GM23338 (cell line): ENCODE data around the gene C10orf71. TPM values are rescaled to one million over a fixed set of nuclear protein-coding genes. Genes with fewer than 3 reads are reported as not detected.

Experiments used
- ATAC-seq: fragments of 200-7000 bp; cut with Tn5 transposase; 3 replicates; pipeline ENCODE4 v1.9.1; 2020
- DNase-seq: peaks from one replicate; pipeline ENCODE4 v3.0.0-alpha.2; 2015; ENCODE audit warnings: low spot score
- H2AFZ ChIP-seq: fragments of 200-600 bp; sonication (generic); 2 replicates; pipeline ENCODE4 v1.8.0; 2016; ENCODE audit warnings: antibody characterized with exemption, mild to moderate bottlenecking, moderate library complexity
- H3F3A ChIP-seq: fragments of 200-600 bp; sonication (generic); replicated peaks from 2 replicates; pipeline ENCODE4 v1.8.0; 2017; ENCODE audit warnings: antibody characterized with exemption, mixed run types, low read depth
- H3K27ac ChIP-seq: fragments of 200-600 bp; sonication (generic); 2 replicates; pipeline ENCODE4 v1.6.1; 2016; ENCODE audit warnings: low read depth
- H3K27me3 ChIP-seq: fragments of 200-600 bp; sonication (generic); 2 replicates; pipeline ENCODE4 v1.8.0; 2016; ENCODE audit warnings: mild to moderate bottlenecking, mixed run types, moderate library complexity; ENCODE audit not compliant: insufficient read depth
- H3K36me3 ChIP-seq: fragments of 200-600 bp; sonication (generic); 2 replicates; pipeline ENCODE4 v1.8.0; 2016; ENCODE audit warnings: mild to moderate bottlenecking; ENCODE audit not compliant: insufficient read depth
- H3K4me1 ChIP-seq: fragments of 200-600 bp; sonication (generic); 2 replicates; pipeline ENCODE4 v1.8.0; 2016; ENCODE audit warnings: mild to moderate bottlenecking, moderate library complexity; ENCODE audit not compliant: insufficient read depth
- H3K4me2 ChIP-seq: fragments of 200-600 bp; sonication (generic); 2 replicates; pipeline ENCODE4 v1.7.1; 2017; ENCODE audit warnings: mixed run types
- H3K4me3 ChIP-seq: fragments of 200-600 bp; sonication (generic); 2 replicates; pipeline ENCODE4 v1.6.1; 2016; ENCODE audit warnings: mixed run types
- H3K79me2 ChIP-seq: fragments of 200-600 bp; sonication (generic); replicated peaks from 2 replicates; pipeline ENCODE4 v1.8.0; 2017; ENCODE audit warnings: mild to moderate bottlenecking; ENCODE audit not compliant: insufficient read depth
- H3K9me2 ChIP-seq: fragments of 200-600 bp; sonication (generic); 2 replicates; pipeline ENCODE4 v1.8.0; 2017; ENCODE audit not compliant: insufficient read depth
- H4K20me1 ChIP-seq: fragments of 200-600 bp; sonication (generic); replicated peaks from 2 replicates; pipeline ENCODE4 v1.8.0; 2017; ENCODE audit warnings: mild to moderate bottlenecking; ENCODE audit not compliant: insufficient read depth
- H3K27ac Mint-ChIP-seq: 2 replicates; pipeline ENCODE4 v1.8.0; 2020; ENCODE audit warnings: inconsistent platforms, mild to moderate bottlenecking, moderate library complexity, mixed read lengths
- H3K27me3 Mint-ChIP-seq: 3 replicates; pipeline ENCODE4 v1.8.0; 2022; ENCODE audit warnings: low read depth, mild to moderate bottlenecking, moderate library complexity, mixed read lengths, inconsistent platforms; ENCODE audit not compliant: insufficient read depth, poor library complexity
- H3K36me3 Mint-ChIP-seq: 3 replicates; pipeline ENCODE4 v1.8.0; 2021; ENCODE audit warnings: low read depth, mild to moderate bottlenecking, inconsistent platforms, moderate library complexity, mixed read lengths
- H3K4me1 Mint-ChIP-seq: 3 replicates; pipeline ENCODE4 v1.8.0; 2020; ENCODE audit warnings: mild to moderate bottlenecking, inconsistent platforms, mixed read lengths
- H3K4me3 Mint-ChIP-seq: 3 replicates; pipeline ENCODE4 v1.8.0; 2021; ENCODE audit warnings: moderate library complexity, mild to moderate bottlenecking, inconsistent platforms, mixed read lengths
- H3K9me3 Mint-ChIP-seq: 3 replicates; pipeline ENCODE4 v1.8.0; 2020; ENCODE audit warnings: moderate library complexity, mild to moderate bottlenecking, inconsistent platforms, mixed read lengths
- CREB1 ChIP-seq: fragments of 250-450 bp; sonication (Bioruptor Pico); IDR thresholded peaks from 2 replicates; pipeline ENCODE4 v1.5.0; 2020; ENCODE audit warnings: low read depth, mild to moderate bottlenecking, moderate library complexity
- NANOG ChIP-seq: IDR thresholded peaks from 2 replicates; pipeline ENCODE4 v1.6.1; 2016; ENCODE audit warnings: antibody characterized with exemption, borderline replicate concordance
- POLR2AphosphoS5 ChIP-seq: IDR thresholded peaks from 2 replicates; pipeline ENCODE4 v1.6.1; 2016; ENCODE audit warnings: antibody characterized with exemption, low read depth
- ZNF331 ChIP-seq: fragments of 250-450 bp; sonication (Bioruptor Pico); IDR thresholded peaks from 2 replicates; pipeline ENCODE4 v1.5.0; 2020; ENCODE audit warnings: low read depth, mild to moderate bottlenecking, moderate library complexity
- polyA plus RNA-seq: library from polyadenylated mRNA; unstranded; fragments of >200 nt; fragmentation: Nextera tagmentation; extraction: Ambion mirVana; gene quantifications from 2 replicates; pipeline ENCODE4 v1.2.1, GENCODE V29; 2016
- total RNA-seq: library from RNA; depleted of rRNA; stranded (reverse); fragments of >200 nt; shearing (Covaris generic); gene quantifications from 2 replicates; pipeline ENCODE4 v1.2.3, GENCODE V29; 2014
- TF ChIP-seq, protein P1 (sequence below): IDR thresholded peaks from one replicate; pipeline ENCODE4 v1.6.1; 2018; ENCODE audit warnings: antibody characterized with exemption; ENCODE audit not compliant: unreplicated experiment
- TF ChIP-seq, protein P2 (sequence below), 2 experiments: fragments of 200-600 bp in 1 of 2; sonication (generic) in 1 of 2; conservative IDR thresholded peaks; 2 replicates each; pipeline versions ENCODE4 v1.5.1 to v1.6.1; 2016 to 2017; ENCODE audit warnings: antibody characterized with exemption in 2 of 2, low read depth in 2 of 2, mild to moderate bottlenecking in 2 of 2, moderate library complexity in 1 of 2

Gene C10orf71
- total and polyA plus RNA-seq, 2 experiments from 2014 or later, result not detected

DNA sequence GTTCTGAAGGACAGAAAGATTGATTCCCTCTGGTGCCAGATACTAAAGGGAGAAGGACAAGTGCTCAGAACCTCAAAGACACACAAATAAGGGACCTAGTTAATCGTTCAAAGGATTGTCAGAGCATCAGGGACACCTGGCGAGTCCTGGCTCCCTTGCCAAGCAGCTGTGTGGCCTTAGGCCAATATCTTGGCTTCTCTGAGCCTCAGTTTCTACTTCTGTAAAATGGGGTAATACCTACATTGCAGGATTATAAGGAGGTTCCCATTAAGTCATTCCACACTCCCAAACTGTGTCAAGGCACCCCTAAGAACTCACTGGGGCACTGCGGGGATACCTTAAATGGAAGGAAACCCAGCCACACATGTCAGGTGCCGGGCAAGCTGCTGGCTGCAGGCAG, 67.5 kb downstream of the C10orf71 start:
- H3K4me3 ChIP-seq, result no peak overlapping the region
- DNase-seq, result no peak
- no peaks in the 10 kb centered on the region for H3K79me2 ChIP-seq
- no peak overlapping the region for H2AFZ ChIP-seq
- Mint-ChIP-seq H3K27me3 (peaks cover 6% of the 10 kb centered on the region), H3K4me1 (peaks cover 7% of the 10 kb centered on the region; the same call in 2 of the 3 replicates), H3K36me3 (no peaks in the 10 kb centered on the region), H3K4me3 (no peak overlapping the region), H3K27ac (no peak overlapping the region), H3K9me3 (no peaks in the 10 kb centered on the region)
- no peaks in the 10 kb centered on the region for H3K36me3 ChIP-seq
- H3K27me3 ChIP-seq, result no peaks in the 10 kb centered on the region
- H3K4me2 ChIP-seq, result no peak overlapping the region
- no peak for ATAC-seq
- H3F3A ChIP-seq, result no peaks in the 10 kb centered on the region
- H4K20me1 ChIP-seq, result no peaks in the 10 kb centered on the region
- no peak for TF ChIP-seq CREB1
- no peak for TF ChIP-seq NANOG
- TF ChIP-seq, protein P1, sequence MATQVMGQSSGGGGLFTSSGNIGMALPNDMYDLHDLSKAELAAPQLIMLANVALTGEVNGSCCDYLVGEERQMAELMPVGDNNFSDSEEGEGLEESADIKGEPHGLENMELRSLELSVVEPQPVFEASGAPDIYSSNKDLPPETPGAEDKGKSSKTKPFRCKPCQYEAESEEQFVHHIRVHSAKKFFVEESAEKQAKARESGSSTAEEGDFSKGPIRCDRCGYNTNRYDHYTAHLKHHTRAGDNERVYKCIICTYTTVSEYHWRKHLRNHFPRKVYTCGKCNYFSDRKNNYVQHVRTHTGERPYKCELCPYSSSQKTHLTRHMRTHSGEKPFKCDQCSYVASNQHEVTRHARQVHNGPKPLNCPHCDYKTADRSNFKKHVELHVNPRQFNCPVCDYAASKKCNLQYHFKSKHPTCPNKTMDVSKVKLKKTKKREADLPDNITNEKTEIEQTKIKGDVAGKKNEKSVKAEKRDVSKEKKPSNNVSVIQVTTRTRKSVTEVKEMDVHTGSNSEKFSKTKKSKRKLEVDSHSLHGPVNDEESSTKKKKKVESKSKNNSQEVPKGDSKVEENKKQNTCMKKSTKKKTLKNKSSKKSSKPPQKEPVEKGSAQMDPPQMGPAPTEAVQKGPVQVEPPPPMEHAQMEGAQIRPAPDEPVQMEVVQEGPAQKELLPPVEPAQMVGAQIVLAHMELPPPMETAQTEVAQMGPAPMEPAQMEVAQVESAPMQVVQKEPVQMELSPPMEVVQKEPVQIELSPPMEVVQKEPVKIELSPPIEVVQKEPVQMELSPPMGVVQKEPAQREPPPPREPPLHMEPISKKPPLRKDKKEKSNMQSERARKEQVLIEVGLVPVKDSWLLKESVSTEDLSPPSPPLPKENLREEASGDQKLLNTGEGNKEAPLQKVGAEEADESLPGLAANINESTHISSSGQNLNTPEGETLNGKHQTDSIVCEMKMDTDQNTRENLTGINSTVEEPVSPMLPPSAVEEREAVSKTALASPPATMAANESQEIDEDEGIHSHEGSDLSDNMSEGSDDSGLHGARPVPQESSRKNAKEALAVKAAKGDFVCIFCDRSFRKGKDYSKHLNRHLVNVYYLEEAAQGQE, result no peak
- TF ChIP-seq, protein P2, sequence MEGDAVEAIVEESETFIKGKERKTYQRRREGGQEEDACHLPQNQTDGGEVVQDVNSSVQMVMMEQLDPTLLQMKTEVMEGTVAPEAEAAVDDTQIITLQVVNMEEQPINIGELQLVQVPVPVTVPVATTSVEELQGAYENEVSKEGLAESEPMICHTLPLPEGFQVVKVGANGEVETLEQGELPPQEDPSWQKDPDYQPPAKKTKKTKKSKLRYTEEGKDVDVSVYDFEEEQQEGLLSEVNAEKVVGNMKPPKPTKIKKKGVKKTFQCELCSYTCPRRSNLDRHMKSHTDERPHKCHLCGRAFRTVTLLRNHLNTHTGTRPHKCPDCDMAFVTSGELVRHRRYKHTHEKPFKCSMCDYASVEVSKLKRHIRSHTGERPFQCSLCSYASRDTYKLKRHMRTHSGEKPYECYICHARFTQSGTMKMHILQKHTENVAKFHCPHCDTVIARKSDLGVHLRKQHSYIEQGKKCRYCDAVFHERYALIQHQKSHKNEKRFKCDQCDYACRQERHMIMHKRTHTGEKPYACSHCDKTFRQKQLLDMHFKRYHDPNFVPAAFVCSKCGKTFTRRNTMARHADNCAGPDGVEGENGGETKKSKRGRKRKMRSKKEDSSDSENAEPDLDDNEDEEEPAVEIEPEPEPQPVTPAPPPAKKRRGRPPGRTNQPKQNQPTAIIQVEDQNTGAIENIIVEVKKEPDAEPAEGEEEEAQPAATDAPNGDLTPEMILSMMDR (conservative IDR thresholded peaks at IDR 0.05; ENCODE audit: low read depth in 2 of 2), result no peak
- no peak for TF ChIP-seq POLR2AphosphoS5
- no peaks in the 10 kb centered on the region for H3K9me2 ChIP-seq
- H3K27ac ChIP-seq, result no peak overlapping the region
- 0 out of 2 replicates have a peak, but pooled peaks cover 3% of the 10 kb centered on the region for H3K4me1 ChIP-seq

DNA sequence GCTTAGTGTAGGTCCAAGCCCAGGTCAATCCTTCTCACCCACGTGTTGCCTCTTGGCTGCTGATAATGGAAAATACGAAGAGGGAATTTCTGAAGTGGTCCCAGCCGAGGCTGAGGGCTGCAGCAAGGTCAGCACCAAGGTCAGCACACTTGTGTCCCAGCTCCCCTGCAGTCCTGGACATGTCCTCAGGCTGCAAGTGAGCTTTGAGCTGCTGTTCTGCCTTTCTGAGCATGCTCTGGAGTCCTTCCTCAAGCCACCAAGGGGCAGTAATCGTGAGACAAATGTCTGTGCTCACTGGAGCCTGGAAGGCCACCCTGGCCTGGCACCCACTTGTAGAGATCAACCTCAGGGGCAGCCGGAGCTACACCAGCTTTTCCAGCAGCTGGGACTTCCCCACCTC, 68.6 kb downstream of the C10orf71 start:
- H3K9me3 Mint-ChIP-seq, result no peaks in the 10 kb centered on the region
- peaks cover 11% of the 10 kb centered on the region for H3K27me3 Mint-ChIP-seq
- TF ChIP-seq, protein P1, result peak; percentile 72
- no peak for TF ChIP-seq ZNF331 (CRISPR knock-in tag)
- DNase-seq, result peak; percentile 26
- no peak overlapping the region for H3K27ac Mint-ChIP-seq
- Histone ChIP-seq H3K4me1 (0 out of 2 replicates have a peak, but pooled peaks cover under 1% of the 10 kb centered on the region), H3K36me3 (no peaks in the 10 kb centered on the region), H3K4me3 (no peak overlapping the region), H3K27ac (no peak overlapping the region), H3K79me2 (no peaks in the 10 kb centered on the region), H2AFZ (no peak overlapping the region), H3K4me2 (no peak overlapping the region), H4K20me1 (no peaks in the 10 kb centered on the region), H3K27me3 (no peaks in the 10 kb centered on the region), H3K9me2 (0 out of 2 replicates have a peak, but pooled peaks cover 3% of the 10 kb centered on the region), H3F3A (no peaks in the 10 kb centered on the region)
- no peak overlapping the region for H3K4me3 Mint-ChIP-seq
- ATAC-seq, result peak; percentile 83
- peaks cover 3% of the 10 kb centered on the region; the same call in 2 of the 3 replicates for H3K4me1 Mint-ChIP-seq
- H3K36me3 Mint-ChIP-seq, result no peaks in the 10 kb centered on the region
